Mucosa of descending colon (tissue), 3 donors: Measurements from ENCODE around the gene SBK1. TPM values are rescaled to one million over a fixed set of nuclear protein-coding genes. Genes with fewer than 3 reads are reported as not detected.

Experiments used
- ATAC-seq: fragments of 200-7000 bp; cut with Tn5 transposase; one replicate; pipeline ENCODE4 v1.9.1; 2020; ENCODE audit warnings: mild to moderate bottlenecking, moderate library complexity
- DNase-seq, 3 donors: peaks; one replicate each; pipeline ENCODE4 v3.0.0-alpha.2; 2020
- H3K36me3 ChIP-seq: fragments of 200-600 bp; one replicate; pipeline ENCODE4 v1.8.0; 2021; ENCODE audit warnings: low read depth, mild to moderate bottlenecking
- H3K4me1 ChIP-seq: fragments of 200-600 bp; one replicate; pipeline ENCODE4 v1.8.0; 2021; ENCODE audit warnings: low read depth, mild to moderate bottlenecking
- H3K4me3 ChIP-seq: fragments of 200-600 bp; one replicate; pipeline ENCODE4 v1.8.0; 2021; ENCODE audit warnings: mild to moderate bottlenecking
- H3K9me3 ChIP-seq: fragments of 200-600 bp; one replicate; pipeline ENCODE4 v1.8.0; 2021; ENCODE audit warnings: mild to moderate bottlenecking
- CTCF ChIP-seq: fragments of 200-600 bp; IDR thresholded peaks from one replicate; pipeline ENCODE4 v1.8.0; 2022; ENCODE audit warnings: antibody characterized with exemption, mild to moderate bottlenecking
- intact Hi-C, 2 donors: fragments of 100-400 bp; cut with DNase I in 1 of 2; cut with micrococcal nuclease in 1 of 2; formaldehyde crosslinking; loops; one replicate each; pipeline versions ENCODE4 v1.11.0 to v1.11.1; 2022; cut with DNase I, micrococcal nuclease
- total RNA-seq, 3 donors: library from RNA; stranded (reverse); fragmentation: NEBNext Ultra II Directional in 2 of 3; extraction: Animal tissue kit (Norgen Biotek cat#: 25700) in 2 of 3; gene quantifications; one replicate each; pipeline versions ENCODE4 v1.2.1 to v1.2.4, GENCODE V29; 2021 to 2023
- donor health status: DM: no; HTN: no; CAD: no; lungs with moderate emphysema.
- donor health status: DM: no; HTN: no; CAD: no.
- donor health status: DM: no; HTN: yes; CAD: no.

The SBK1 gene
- total RNA-seq, 3 donors from 2014 or later: 0.28 to 1.8 (median 0.52) TPM

GRCh38 chr16:28295276-28295675 is 3.0 kb downstream of the SBK1 start:
- no peak for DNase-seq
- no peak overlapping the region for H3K4me3 ChIP-seq
- peaks cover 15% of the 10 kb centered on the region for H3K4me1 ChIP-seq
- H3K9me3 ChIP-seq: no peaks in the 10 kb centered on the region
- intact Hi-C loops: no loop called here
- no peaks in the 10 kb centered on the region for H3K36me3 ChIP-seq
- ATAC-seq: no peak
- no peak for TF ChIP-seq CTCF

GRCh38 chr16:28297308-28297707 is 5.0 kb downstream of the SBK1 start:
- DNase-seq (no peak), ATAC-seq (no peak)
- Histone ChIP-seq H3K4me1 (peaks cover 11% of the 10 kb centered on the region), H3K9me3 (no peaks in the 10 kb centered on the region), H3K36me3 (no peaks in the 10 kb centered on the region), H3K4me3 (no peak overlapping the region)
- TF ChIP-seq CTCF: no peak
- intact Hi-C loops: no loop called here

- ATAC-seq (no peak), DNase-seq (no peak)
- Histone ChIP-seq H3K4me3 (no peak overlapping the region), H3K36me3 (no peaks in the 10 kb centered on the region), H3K4me1 (peaks cover 6% of the 10 kb centered on the region), H3K9me3 (no peaks in the 10 kb centered on the region)
- no peak for TF ChIP-seq CTCF
- intact Hi-C loops: no loop called here
Measured at GRCh38 chr16:28297784-28298510, 5.6 kb downstream of the SBK1 start.

GRCh38 chr16:28298511-28298878 is 6.2 kb downstream of the SBK1 start:
- TF ChIP-seq CTCF: no peak
- DNase-seq (no peak), ATAC-seq (no peak)
- no peaks in the 10 kb centered on the region for H3K36me3 ChIP-seq
- no peaks in the 10 kb centered on the region for H3K9me3 ChIP-seq
- H3K4me3 ChIP-seq: no peak overlapping the region
- intact Hi-C loops: no loop called here
- peaks cover under 1% of the 10 kb centered on the region for H3K4me1 ChIP-seq

GRCh38 chr16:28300327-28300726 is 8.0 kb downstream of the SBK1 start:
- intact Hi-C loops: no loop called here
- Histone ChIP-seq H3K4me1 (no peaks in the 10 kb centered on the region), H3K9me3 (no peaks in the 10 kb centered on the region), H3K36me3 (no peaks in the 10 kb centered on the region), H3K4me3 (no peak overlapping the region)
- no peak for DNase-seq
- no peak for ATAC-seq
- TF ChIP-seq CTCF: no peak

- DNase-seq: no peak
- H3K9me3 ChIP-seq: no peaks in the 10 kb centered on the region
- H3K4me1 ChIP-seq: no peaks in the 10 kb centered on the region
- TF ChIP-seq CTCF: no peak
- H3K4me3 ChIP-seq: no peak overlapping the region
- ATAC-seq: no peak
- intact Hi-C loops: no loop called here
- H3K36me3 ChIP-seq: no peaks in the 10 kb centered on the region
Measured at GRCh38 chr16:28301154-28301553, 8.8 kb downstream of the SBK1 start.
